ENCODE data around the gene PAPPA. TPM values are rescaled to one million over a fixed set of nuclear protein-coding genes. Genes with fewer than 3 reads are reported as not detected.
A peak's percentile ranks its signal among the peaks of the same experiment; 100 is the strongest.

Gene PAPPA
- total RNA-seq, 1 experiment from 2014 or later, result 7.0 TPM

DNA sequence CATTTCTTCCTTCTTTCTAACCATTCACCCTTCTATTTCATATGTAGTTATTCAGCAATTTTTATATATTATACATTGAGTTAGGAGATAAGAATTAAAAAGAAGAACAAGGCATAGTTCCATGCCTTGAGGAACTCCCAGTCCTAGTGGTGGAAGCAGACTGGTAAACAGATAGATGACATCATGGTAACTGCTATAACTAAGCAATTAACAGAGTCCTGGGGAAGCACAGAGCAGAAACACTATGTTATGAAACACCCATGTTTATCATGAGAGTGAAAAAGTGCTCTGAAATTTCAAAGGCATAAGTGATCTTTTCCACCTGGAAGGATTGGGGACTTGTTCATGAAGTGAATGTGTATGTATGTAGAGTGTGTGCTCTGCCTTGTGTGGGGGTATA is 14.6 kb downstream of the PAPPA start:
- ChIA-PET CTCF (interaction anchor here (0.7 kb wide), 2 partner anchors 34 to 148 kb away, joined by 3 to 5 read pairs; no protein-coding TSS in a partner anchor), POLR2A (no interaction called here)
- no peaks in the 10 kb centered on the region for H3K27me3 Mint-ChIP-seq (ENCODE audit: insufficient read depth, unreplicated experiment)
- TF ChIP-seq CTCF (IDR thresholded peaks at IDR 0.05; ENCODE audit: unreplicated experiment), result no peak
- peak overlapping the region; percentile 11 for H3K27ac Mint-ChIP-seq (ENCODE audit: low read depth, unreplicated experiment)
- H3K4me1 Mint-ChIP-seq (ENCODE audit: insufficient read depth, unreplicated experiment), result peaks cover 11% of the 10 kb centered on the region
- no peak for DNase-seq (ENCODE audit: unreplicated experiment)
- BruUV-seq (replicated peaks), result no TSS peak
- intact Hi-C loops (cut with micrococcal nuclease), result loop anchor here (5.0 kb wide), 1 partner anchor 404 kb away; no protein-coding TSS in a partner anchor
- H3K36me3 Mint-ChIP-seq (ENCODE audit: insufficient read depth, unreplicated experiment), result no peaks in the 10 kb centered on the region
- H3K9me3 Mint-ChIP-seq (ENCODE audit: unreplicated experiment), result no peaks in the 10 kb centered on the region
- H3K4me3 Mint-ChIP-seq (ENCODE audit: unreplicated experiment), result no peak overlapping the region

DNA sequence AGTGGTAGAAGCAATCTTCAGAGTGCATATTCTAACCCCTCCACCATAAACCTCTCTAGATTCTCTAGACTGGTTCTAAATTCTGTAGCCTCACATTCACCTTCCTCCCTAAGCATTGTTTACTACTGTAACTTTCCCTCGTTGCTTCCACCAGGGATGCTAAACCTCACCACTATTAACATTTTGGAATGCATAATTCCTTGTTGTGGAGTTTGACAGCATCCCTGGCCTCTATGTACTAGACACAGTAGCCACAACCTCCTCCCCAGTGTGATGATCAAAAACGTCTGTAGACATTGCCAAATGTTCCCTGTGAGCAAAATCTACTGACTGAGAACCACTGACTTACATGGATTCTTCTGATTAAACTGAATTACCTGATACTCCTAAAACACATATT is 18.6 kb downstream of the PAPPA start:
- no peak overlapping the region for H3K27ac Mint-ChIP-seq (ENCODE audit: low read depth, unreplicated experiment)
- ChIA-PET CTCF (interaction anchor here (0.9 kb wide), 1 partner anchor 19 kb away, joined by 5 read pairs; the partner anchor contains the start of gene PAPPA), POLR2A (no interaction called here)
- no peaks in the 10 kb centered on the region for H3K36me3 Mint-ChIP-seq (ENCODE audit: insufficient read depth, unreplicated experiment)
- no TSS peak for BruUV-seq (replicated peaks)
- H3K4me3 Mint-ChIP-seq (ENCODE audit: unreplicated experiment), result no peak overlapping the region
- H3K27me3 Mint-ChIP-seq (ENCODE audit: insufficient read depth, unreplicated experiment), result no peaks in the 10 kb centered on the region
- no peak for TF ChIP-seq CTCF (IDR thresholded peaks at IDR 0.05; ENCODE audit: unreplicated experiment)
- no peaks in the 10 kb centered on the region for H3K9me3 Mint-ChIP-seq (ENCODE audit: unreplicated experiment)
- intact Hi-C loops (cut with micrococcal nuclease), result no loop called here
- no peak for DNase-seq (ENCODE audit: unreplicated experiment)
- H3K4me1 Mint-ChIP-seq (ENCODE audit: insufficient read depth, unreplicated experiment), result peaks cover 7% of the 10 kb centered on the region

GRCh38 chr9:116174347-116174746 is 20.8 kb downstream of the PAPPA start:
- Mint-ChIP-seq H3K27ac (ENCODE audit: low read depth, unreplicated experiment) (no peak overlapping the region), H3K4me3 (ENCODE audit: unreplicated experiment) (no peak overlapping the region), H3K36me3 (ENCODE audit: insufficient read depth, unreplicated experiment) (no peaks in the 10 kb centered on the region), H3K27me3 (ENCODE audit: insufficient read depth, unreplicated experiment) (no peaks in the 10 kb centered on the region), H3K9me3 (ENCODE audit: unreplicated experiment) (no peaks in the 10 kb centered on the region), H3K4me1 (ENCODE audit: insufficient read depth, unreplicated experiment) (peaks cover 7% of the 10 kb centered on the region)
- peak; percentile 85 for DNase-seq (ENCODE audit: unreplicated experiment)
- POLR2A ChIA-PET, result no interaction called here
- no peak for TF ChIP-seq CTCF (IDR thresholded peaks at IDR 0.05; ENCODE audit: unreplicated experiment)
- CTCF ChIA-PET, result no interaction called here
- intact Hi-C loops (cut with micrococcal nuclease), result no loop called here
- no TSS peak for BruUV-seq (replicated peaks)

GRCh38 chr9:116175614-116176013 is 22.0 kb downstream of the PAPPA start:
- no peaks in the 10 kb centered on the region for H3K36me3 Mint-ChIP-seq (ENCODE audit: insufficient read depth, unreplicated experiment)
- peak; percentile 55 for DNase-seq (ENCODE audit: unreplicated experiment)
- H3K4me3 Mint-ChIP-seq (ENCODE audit: unreplicated experiment), result no peak overlapping the region
- ChIA-PET CTCF (no interaction called here), POLR2A (no interaction called here)
- H3K27ac Mint-ChIP-seq (ENCODE audit: low read depth, unreplicated experiment), result no peak overlapping the region
- no peaks in the 10 kb centered on the region for H3K9me3 Mint-ChIP-seq (ENCODE audit: unreplicated experiment)
- peaks cover 7% of the 10 kb centered on the region for H3K4me1 Mint-ChIP-seq (ENCODE audit: insufficient read depth, unreplicated experiment)
- no peaks in the 10 kb centered on the region for H3K27me3 Mint-ChIP-seq (ENCODE audit: insufficient read depth, unreplicated experiment)
- intact Hi-C loops (cut with micrococcal nuclease), result no loop called here
- TF ChIP-seq CTCF (IDR thresholded peaks at IDR 0.05; ENCODE audit: unreplicated experiment), result no peak
- BruUV-seq (replicated peaks), result no TSS peak
